ENCODE measurements around the gene CERS3.

The CERS3 gene

DNA sequence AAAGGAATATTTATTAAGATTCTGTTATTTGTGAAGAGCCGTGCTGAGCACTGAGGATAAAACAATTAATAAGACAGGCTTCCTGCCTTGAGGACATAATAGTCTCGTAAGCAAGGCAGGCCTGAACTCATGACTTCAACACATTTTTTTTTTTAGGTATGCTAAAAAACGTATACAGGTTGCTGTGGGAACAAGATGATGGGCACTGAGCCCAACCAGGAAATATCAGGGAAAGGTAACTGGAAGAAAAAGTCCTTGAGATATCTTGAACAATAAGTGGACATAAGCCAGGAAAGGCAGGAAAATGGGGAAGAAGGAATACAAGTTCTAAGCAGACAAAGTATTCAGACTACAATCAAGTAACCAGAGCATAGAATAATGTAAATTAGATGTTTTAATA is 26.1 kb downstream of the CERS3 start:
- Histone ChIP-seq H3K4me3 (no peak overlapping the region), H3K27ac (no peak overlapping the region)
- TF ChIP-seq, protein P1, sequence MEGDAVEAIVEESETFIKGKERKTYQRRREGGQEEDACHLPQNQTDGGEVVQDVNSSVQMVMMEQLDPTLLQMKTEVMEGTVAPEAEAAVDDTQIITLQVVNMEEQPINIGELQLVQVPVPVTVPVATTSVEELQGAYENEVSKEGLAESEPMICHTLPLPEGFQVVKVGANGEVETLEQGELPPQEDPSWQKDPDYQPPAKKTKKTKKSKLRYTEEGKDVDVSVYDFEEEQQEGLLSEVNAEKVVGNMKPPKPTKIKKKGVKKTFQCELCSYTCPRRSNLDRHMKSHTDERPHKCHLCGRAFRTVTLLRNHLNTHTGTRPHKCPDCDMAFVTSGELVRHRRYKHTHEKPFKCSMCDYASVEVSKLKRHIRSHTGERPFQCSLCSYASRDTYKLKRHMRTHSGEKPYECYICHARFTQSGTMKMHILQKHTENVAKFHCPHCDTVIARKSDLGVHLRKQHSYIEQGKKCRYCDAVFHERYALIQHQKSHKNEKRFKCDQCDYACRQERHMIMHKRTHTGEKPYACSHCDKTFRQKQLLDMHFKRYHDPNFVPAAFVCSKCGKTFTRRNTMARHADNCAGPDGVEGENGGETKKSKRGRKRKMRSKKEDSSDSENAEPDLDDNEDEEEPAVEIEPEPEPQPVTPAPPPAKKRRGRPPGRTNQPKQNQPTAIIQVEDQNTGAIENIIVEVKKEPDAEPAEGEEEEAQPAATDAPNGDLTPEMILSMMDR (IDR thresholded peaks at IDR 0.05) = no peak
- no peak for DNase-seq (ENCODE audit: low spot score)

GRCh38 chr15:100501117-100501516 is 27.6 kb downstream of the CERS3 start:
- Histone ChIP-seq H3K27ac (no peak overlapping the region), H3K4me3 (no peak overlapping the region)
- TF ChIP-seq, protein P1 (IDR thresholded peaks at IDR 0.05) = no peak
- no peak for DNase-seq (ENCODE audit: low spot score)

GRCh38 chr15:100500226-100500990 is 28.3 kb downstream of the CERS3 start:
- TF ChIP-seq, protein P1 (IDR thresholded peaks at IDR 0.05) = no peak
- no peak overlapping the region for H3K4me3 ChIP-seq
- DNase-seq (ENCODE audit: low spot score) = no peak
- H3K27ac ChIP-seq = no peak overlapping the region

- TF ChIP-seq, protein P1 (IDR thresholded peaks at IDR 0.05) = no peak
- Histone ChIP-seq H3K27ac (no peak overlapping the region), H3K4me3 (no peak overlapping the region)
- no peak for DNase-seq (ENCODE audit: low spot score)
Observed at GRCh38 chr15:100495861-100496260, 32.9 kb downstream of the CERS3 start.

DNA sequence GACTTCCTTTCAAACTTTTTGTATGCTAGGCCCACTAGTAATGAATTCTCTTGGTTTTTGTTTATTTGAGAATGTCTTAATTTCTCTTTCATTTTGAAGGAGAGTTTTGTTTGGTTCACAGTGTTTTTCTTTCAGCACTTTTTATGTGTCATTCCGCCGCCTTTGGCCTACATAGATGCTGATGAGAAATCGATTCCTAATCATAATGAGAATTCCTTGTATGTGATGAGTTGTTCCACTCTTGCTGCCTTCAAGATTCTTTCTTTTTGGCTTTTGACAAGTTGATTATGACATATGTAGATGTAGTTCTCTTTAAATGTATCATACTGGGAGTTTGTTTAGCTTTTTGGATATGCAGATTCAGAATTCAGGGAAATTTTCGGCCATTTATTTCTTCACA is 35.5 kb downstream of the CERS3 start:
- TF ChIP-seq, protein P1 (IDR thresholded peaks at IDR 0.05) = no peak
- Histone ChIP-seq H3K4me3 (no peak overlapping the region), H3K27ac (no peak overlapping the region)
- no peak for DNase-seq (ENCODE audit: low spot score)

DNA sequence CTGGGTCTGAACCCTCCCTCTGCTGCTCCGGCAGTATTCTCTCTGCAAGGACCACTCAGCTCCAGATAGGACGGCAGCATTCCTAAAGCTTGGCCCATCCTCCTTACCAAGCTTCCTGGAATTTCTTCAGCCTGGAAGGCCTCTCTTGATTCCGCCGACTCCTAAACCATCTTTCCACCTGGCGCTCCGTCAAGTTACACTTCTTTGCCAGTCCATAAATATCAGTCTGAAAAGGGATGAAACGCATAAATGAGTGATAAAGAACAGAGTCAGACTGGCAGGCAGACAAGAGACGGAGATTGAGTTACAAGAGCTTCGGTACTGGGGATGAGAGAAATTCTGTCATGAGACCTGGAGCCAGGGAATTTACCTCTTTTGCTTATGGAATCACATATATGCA is 44.3 kb downstream of the CERS3 start:
- TF ChIP-seq, protein P1 (IDR thresholded peaks at IDR 0.05) = no peak
- no peak overlapping the region for H3K4me3 ChIP-seq
- DNase-seq (ENCODE audit: low spot score) = no peak
- no peak overlapping the region for H3K27ac ChIP-seq

GRCh38 chr15:100483370-100483769 is 45.4 kb downstream of the CERS3 start:
- no peak overlapping the region for H3K27ac ChIP-seq
- no peak overlapping the region for H3K4me3 ChIP-seq
- DNase-seq (ENCODE audit: low spot score) = no peak
- TF ChIP-seq, protein P1 (IDR thresholded peaks at IDR 0.05) = no peak

Measured in coronary artery (tissue), 2 donors.